Natural killer cell (primary cell): ENCODE results near the gene COL20A1. TPM values are rescaled to one million over a fixed set of nuclear protein-coding genes. Genes with fewer than 3 reads are reported as not detected.

ENCODE experiments used
- ATAC-seq, 3 donors: fragments of 150-1000 bp in 2 of 3; fragments of 200-7000 bp in 1 of 3; cut with Tn5 transposase; 1 replicate in 1 of 3; 2 replicates in 2 of 3; pipeline ENCODE4 v1.10.0; 2021; ENCODE audit warnings: mild to moderate bottlenecking in 2 of 3, moderate library complexity in 2 of 3
- DNase-seq, 2 donors: peaks; one replicate each; pipeline versions ENCODE4 v3.0.0 to v3.0.0-alpha.2; 2013 to 2021; ENCODE audit warnings: mixed read lengths in 1 of 2
- H3K27ac ChIP-seq: one replicate; pipeline ENCODE4 v1.5.1; 2013; ENCODE audit warnings: mild to moderate bottlenecking, low read length
- H3K27me3 ChIP-seq: one replicate; pipeline ENCODE4 v1.6.1; 2013; ENCODE audit warnings: low read length; ENCODE audit not compliant: control insufficient read depth, insufficient read depth
- H3K36me3 ChIP-seq: one replicate; pipeline ENCODE4 v1.6.1; 2013; ENCODE audit warnings: low read length; ENCODE audit not compliant: control insufficient read depth, insufficient read depth
- H3K4me1 ChIP-seq: one replicate; pipeline ENCODE4 v1.6.1; 2013; ENCODE audit warnings: low read length; ENCODE audit not compliant: control insufficient read depth, insufficient read depth
- H3K4me3 ChIP-seq: one replicate; pipeline ENCODE4 v1.5.1; 2013; ENCODE audit warnings: low read length
- H3K9me3 ChIP-seq: one replicate; pipeline ENCODE4 v1.6.1; 2013; ENCODE audit warnings: low read length; ENCODE audit not compliant: control insufficient read depth, insufficient read depth
- H3K27ac Mint-ChIP-seq, 2 donors: one replicate each; pipeline ENCODE4 v1.8.0; 2022; ENCODE audit warnings: mild to moderate bottlenecking in 2 of 2, mixed read lengths in 2 of 2, moderate library complexity in 1 of 2
- H3K27me3 Mint-ChIP-seq, 2 donors: one replicate each; pipeline ENCODE4 v1.8.0; 2022; ENCODE audit warnings: low read depth in 2 of 2, mixed read lengths in 2 of 2
- H3K36me3 Mint-ChIP-seq: one replicate; pipeline ENCODE4 v1.8.0; 2022; ENCODE audit warnings: mixed read lengths
- H3K4me1 Mint-ChIP-seq, 2 donors: one replicate each; pipeline ENCODE4 v1.8.0; 2022; ENCODE audit warnings: mixed read lengths in 2 of 2
- H3K4me3 Mint-ChIP-seq: one replicate; pipeline ENCODE4 v1.8.0; 2022; ENCODE audit warnings: mild to moderate bottlenecking, moderate library complexity, mixed read lengths
- H3K9me3 Mint-ChIP-seq, 2 donors: one replicate each; pipeline ENCODE4 v1.8.0; 2022; ENCODE audit warnings: mixed read lengths in 2 of 2
- WGBS: methylation state at CpG from one replicate; pipeline ENCODE4 v1.1.7; 2013; ENCODE audit warnings: missing lambda C conversion rate; ENCODE audit not compliant: insufficient coverage; 5-methylcytosine and 5-hydroxymethylcytosine counted together
- intact Hi-C: fragments of 100-400 bp; cut with micrococcal nuclease; formaldehyde crosslinking; loops from one replicate; pipeline ENCODE4 v1.14.2; 2022
- total RNA-seq, 4 donors: library from RNA; stranded (reverse); fragments of 120-200 nt in 1 of 4; gene quantifications; one replicate each; pipeline versions ENCODE4 v1.2.3 to v1.2.4, GENCODE V29; 2013 to 2022
- TF ChIP-seq, protein P1 (sequence below): fragments of 200-600 bp; IDR thresholded peaks from one replicate; pipeline ENCODE4 v1.8.0; 2022; ENCODE audit warnings: antibody characterized with exemption

Gene COL20A1
- total RNA-seq, 3 donors from 2014 or later (not counting 1 experiment from before 2014, with no cell fraction given), result 0.12 to 0.33 TPM; not detected in 1

DNA sequence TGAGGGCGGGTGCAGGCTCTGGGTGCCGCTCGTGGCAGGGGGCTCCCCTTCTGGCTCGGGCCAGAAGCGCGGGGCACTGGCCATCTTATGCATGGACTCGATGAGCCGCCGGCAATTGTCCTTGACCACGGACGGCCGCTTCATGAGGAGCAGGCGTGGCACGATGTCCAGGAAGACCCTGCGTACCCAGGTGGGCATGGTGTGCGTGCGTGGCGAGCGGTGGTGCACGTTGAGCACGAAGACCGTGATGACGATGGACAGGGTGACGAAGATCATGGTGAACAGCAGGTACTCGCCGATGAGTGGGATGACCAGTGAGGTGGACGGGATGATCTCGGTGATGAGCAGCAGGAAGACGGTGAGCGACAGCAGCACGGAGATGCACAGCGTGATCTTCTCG lies 57.2 kb downstream of the COL20A1 start:
- Mint-ChIP-seq H3K4me1 (no peaks in the 10 kb centered on the region), H3K9me3 (peaks cover 0 to 3% of the 10 kb centered on the region in 2 donors), H3K4me3 (no peak overlapping the region), H3K27me3 (peaks cover 0 to 2% of the 10 kb centered on the region in 2 donors), H3K36me3 (no peaks in the 10 kb centered on the region), H3K27ac (no peak overlapping the region)
- ATAC-seq, result no peak
- Histone ChIP-seq H3K27ac (no peak overlapping the region), H3K4me3 (no peak overlapping the region), H3K9me3 (no peaks in the 10 kb centered on the region), H3K27me3 (no peaks in the 10 kb centered on the region), H3K36me3 (no peaks in the 10 kb centered on the region), H3K4me1 (no peaks in the 10 kb centered on the region)
- intact Hi-C loops, result no loop called here
- WGBS, result 94% methylated on average over 33 of the region's 33 CpGs
- DNase-seq, result no peak
- TF ChIP-seq, protein P1, sequence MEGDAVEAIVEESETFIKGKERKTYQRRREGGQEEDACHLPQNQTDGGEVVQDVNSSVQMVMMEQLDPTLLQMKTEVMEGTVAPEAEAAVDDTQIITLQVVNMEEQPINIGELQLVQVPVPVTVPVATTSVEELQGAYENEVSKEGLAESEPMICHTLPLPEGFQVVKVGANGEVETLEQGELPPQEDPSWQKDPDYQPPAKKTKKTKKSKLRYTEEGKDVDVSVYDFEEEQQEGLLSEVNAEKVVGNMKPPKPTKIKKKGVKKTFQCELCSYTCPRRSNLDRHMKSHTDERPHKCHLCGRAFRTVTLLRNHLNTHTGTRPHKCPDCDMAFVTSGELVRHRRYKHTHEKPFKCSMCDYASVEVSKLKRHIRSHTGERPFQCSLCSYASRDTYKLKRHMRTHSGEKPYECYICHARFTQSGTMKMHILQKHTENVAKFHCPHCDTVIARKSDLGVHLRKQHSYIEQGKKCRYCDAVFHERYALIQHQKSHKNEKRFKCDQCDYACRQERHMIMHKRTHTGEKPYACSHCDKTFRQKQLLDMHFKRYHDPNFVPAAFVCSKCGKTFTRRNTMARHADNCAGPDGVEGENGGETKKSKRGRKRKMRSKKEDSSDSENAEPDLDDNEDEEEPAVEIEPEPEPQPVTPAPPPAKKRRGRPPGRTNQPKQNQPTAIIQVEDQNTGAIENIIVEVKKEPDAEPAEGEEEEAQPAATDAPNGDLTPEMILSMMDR, result no peak

DNA sequence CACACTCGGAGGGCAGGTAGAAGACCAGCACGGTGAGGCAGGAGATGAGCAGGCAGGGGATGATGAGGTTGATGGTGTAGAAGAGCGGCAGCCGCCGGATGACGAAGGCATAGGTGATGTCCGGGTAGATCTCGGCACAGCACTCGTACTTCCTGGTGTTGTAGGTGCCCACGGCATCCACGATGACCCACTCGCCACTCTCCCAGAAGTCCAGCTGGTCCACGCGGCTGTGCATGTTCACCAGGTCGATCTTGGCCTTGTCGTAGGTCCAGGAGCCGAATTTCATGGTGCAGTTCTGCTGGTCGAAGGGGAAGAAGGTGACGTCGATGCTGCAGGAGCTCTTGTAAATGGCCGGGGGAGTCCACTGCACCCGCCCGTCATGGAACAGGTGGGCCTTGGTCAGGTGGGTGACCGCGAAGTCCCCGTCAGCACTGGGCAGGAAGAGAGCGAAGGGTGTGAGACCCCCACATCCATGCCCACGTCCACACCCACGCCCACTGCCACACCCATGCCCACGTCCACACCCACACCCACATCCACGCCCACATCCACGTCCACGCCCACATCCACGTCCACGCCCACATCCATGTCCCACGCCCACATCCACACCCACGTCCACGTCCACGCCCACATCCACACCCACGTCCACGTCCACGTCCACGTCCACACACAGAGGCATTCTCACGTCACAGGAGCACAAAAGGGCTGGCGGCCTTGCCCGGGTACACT lies 57.8 kb downstream of the COL20A1 start:
- Histone ChIP-seq H3K36me3 (no peaks in the 10 kb centered on the region), H3K27ac (no peak overlapping the region), H3K9me3 (no peaks in the 10 kb centered on the region), H3K4me1 (no peaks in the 10 kb centered on the region), H3K27me3 (no peaks in the 10 kb centered on the region), H3K4me3 (no peak overlapping the region)
- Mint-ChIP-seq H3K4me3 (no peak overlapping the region), H3K27ac (no peak overlapping the region), H3K36me3 (no peaks in the 10 kb centered on the region), H3K4me1 (no peaks in the 10 kb centered on the region), H3K9me3 (peaks cover 0 to 3% of the 10 kb centered on the region in 2 donors), H3K27me3 (peaks cover 0 to 2% of the 10 kb centered on the region in 2 donors)
- TF ChIP-seq, protein P1, result no peak
- ATAC-seq (no peak), DNase-seq (no peak)
- 86% methylated on average over 46 of the region's 46 CpGs for WGBS
- intact Hi-C loops, result no loop called here

DNA sequence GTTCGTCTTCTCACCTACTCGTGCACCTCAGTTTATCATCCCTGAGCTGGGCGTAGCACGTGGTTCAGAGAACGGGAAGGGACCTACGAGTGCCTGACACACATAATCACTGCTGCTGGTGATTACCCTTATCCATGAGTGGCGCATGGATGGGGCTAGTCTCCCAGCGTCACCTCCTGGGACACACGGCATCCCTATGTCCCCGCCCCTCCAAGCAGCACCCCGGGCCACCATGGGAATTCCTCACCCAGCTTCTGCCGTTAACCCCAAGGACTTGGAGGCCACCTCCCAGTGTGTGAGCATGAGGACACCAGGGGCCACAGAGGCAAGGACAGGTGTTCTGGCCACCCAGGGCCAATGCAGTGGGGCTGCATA lies 58.3 kb downstream of the COL20A1 start:
- TF ChIP-seq, protein P1, result no peak
- H3K27me3 Mint-ChIP-seq, result peaks cover 0 to 2% of the 10 kb centered on the region in 2 donors
- no peak overlapping the region for H3K4me3 Mint-ChIP-seq

More for the DNA sequence above, 58.3 kb downstream of the COL20A1 start:
- Histone ChIP-seq H3K27me3 (no peaks in the 10 kb centered on the region), H3K27ac (no peak overlapping the region), H3K36me3 (no peaks in the 10 kb centered on the region), H3K4me1 (no peaks in the 10 kb centered on the region), H3K9me3 (no peaks in the 10 kb centered on the region), H3K4me3 (no peak overlapping the region)
- Mint-ChIP-seq H3K36me3 (no peaks in the 10 kb centered on the region), H3K9me3 (peaks cover 0 to 3% of the 10 kb centered on the region in 2 donors), H3K4me1 (no peaks in the 10 kb centered on the region), H3K27ac (no peak overlapping the region)
- DNase-seq, result no peak
- 89% methylated on average over 12 of the region's 12 CpGs for WGBS
- intact Hi-C loops, result no loop called here
- ATAC-seq, result no peak
